Measurements from ENCODE around the gene ACOX3. TPM values are rescaled to one million over a fixed set of nuclear protein-coding genes. Genes with fewer than 3 reads are reported as not detected.

ACOX3 gene
- polyA plus RNA-seq, 2 of the 4 experiments (the other 2 are of a cell fraction) = 4.9 to 8.2 TPM

DNA sequence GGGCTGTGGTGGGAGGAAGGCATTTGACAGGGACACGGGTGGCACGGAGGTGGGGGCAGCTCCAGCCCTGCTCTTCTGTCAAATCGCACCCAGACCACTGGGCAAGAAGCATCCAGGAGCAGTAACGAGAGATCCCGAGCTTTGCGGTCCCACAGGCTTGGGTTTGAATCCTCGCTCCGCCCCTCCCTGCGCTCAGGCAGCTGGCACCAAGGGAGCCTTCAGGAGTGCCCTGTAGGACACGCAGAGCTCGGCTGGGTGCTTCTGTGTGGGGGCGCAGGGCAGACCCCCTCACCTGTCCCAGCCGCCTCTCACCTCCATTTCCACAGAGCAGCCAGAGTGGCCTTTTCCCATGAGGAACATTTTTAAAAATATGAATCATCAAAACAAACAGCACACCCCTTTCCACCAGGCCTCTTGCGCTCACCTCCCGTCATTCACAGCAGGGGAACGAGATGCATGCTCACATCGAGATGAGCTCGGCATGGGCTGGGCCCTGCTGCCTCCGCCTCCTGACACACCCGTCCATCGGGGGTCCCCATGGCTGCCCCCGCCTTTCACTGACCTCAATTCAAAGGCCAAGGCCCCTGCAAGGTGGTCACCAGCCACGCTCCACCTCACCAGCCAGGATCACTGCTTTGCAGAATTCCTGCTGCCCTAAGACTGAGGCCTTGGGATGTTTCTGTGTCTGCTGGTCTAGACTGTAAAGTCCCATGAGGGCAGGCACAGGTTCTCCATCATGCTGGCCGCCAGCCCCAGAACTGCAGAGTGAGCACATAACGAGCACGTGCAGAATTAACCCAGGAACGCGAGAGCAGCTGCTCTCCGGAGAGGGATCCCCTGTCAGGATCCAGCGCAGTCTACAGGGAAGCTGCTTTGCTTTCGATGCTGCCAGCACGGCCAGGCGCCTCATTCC lies 52.7 kb downstream of the ACOX3 start:
- ChIA-PET CTCF (interaction anchor here (1.2 to 7.2 kb wide), 3 partner anchors 14 to 174 kb away, joined by 3 to 30 read pairs (median 28); no protein-coding TSS in a partner anchor), POLR2A (no interaction called here)
- FAIRE-seq (no peak), DNase-seq (ENCODE audit: low read depth in 1 of 2, low spot score in 1 of 2) (peak; percentile 18 to 67), ATAC-seq (peak; percentile 77 to 89)
- TF ChIP-seq JUN (IDR thresholded peaks at IDR 0.05) = no peak
- no peak for TF ChIP-seq CHD2 (IDR thresholded peaks at IDR 0.05; ENCODE audit: low read length, partially characterized antibody)
- no peak for TF ChIP-seq HDAC2 (IDR thresholded peaks at IDR 0.05)
- TF ChIP-seq HOXA7 (CRISPR knock-in tag; IDR thresholded peaks at IDR 0.05) = no peak
- no peak for TF ChIP-seq RARB (CRISPR knock-in tag; IDR thresholded peaks at IDR 0.05)
- no peak for TF ChIP-seq CBX2 (IDR thresholded peaks at IDR 0.05; ENCODE audit: borderline replicate concordance, low read depth)
- TF ChIP-seq, protein P1, sequence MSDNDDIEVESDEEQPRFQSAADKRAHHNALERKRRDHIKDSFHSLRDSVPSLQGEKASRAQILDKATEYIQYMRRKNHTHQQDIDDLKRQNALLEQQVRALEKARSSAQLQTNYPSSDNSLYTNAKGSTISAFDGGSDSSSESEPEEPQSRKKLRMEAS (IDR thresholded peaks at IDR 0.05) = peak; percentile 54
- TF ChIP-seq KDM1A (IDR thresholded peaks at IDR 0.05; ENCODE audit: low read depth) = no peak
- TF ChIP-seq FOSL2 (IDR thresholded peaks at IDR 0.05) = no peak
- peak; percentile 53 for TF ChIP-seq FOSL2 (CRISPR knock-in tag; IDR thresholded peaks at IDR 0.05)
- TF ChIP-seq, protein P2, sequence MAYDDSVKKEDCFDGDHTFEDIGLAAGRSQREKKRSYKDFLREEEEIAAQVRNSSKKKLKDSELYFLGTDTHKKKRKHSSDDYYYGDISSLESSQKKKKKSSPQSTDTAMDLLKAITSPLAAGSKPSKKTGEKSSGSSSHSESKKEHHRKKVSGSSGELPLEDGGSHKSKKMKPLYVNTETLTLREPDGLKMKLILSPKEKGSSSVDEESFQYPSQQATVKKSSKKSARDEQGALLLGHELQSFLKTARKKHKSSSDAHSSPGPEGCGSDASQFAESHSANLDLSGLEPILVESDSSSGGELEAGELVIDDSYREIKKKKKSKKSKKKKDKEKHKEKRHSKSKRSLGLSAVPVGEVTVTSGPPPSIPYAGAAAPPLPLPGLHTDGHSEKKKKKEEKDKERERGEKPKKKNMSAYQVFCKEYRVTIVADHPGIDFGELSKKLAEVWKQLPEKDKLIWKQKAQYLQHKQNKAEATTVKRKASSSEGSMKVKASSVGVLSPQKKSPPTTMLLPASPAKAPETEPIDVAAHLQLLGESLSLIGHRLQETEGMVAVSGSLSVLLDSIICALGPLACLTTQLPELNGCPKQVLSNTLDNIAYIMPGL (CRISPR knock-in tag; IDR thresholded peaks at IDR 0.05; ENCODE audit: borderline replicate concordance) = no peak
- TF ChIP-seq HEYL (CRISPR knock-in tag; IDR thresholded peaks at IDR 0.05) = no peak
- no peak for TF ChIP-seq SREBF2 (IDR thresholded peaks at IDR 0.05)
- TF ChIP-seq EHMT2 (IDR thresholded peaks at IDR 0.05; ENCODE audit: low read depth) = no peak
- TF ChIP-seq, protein P3, sequence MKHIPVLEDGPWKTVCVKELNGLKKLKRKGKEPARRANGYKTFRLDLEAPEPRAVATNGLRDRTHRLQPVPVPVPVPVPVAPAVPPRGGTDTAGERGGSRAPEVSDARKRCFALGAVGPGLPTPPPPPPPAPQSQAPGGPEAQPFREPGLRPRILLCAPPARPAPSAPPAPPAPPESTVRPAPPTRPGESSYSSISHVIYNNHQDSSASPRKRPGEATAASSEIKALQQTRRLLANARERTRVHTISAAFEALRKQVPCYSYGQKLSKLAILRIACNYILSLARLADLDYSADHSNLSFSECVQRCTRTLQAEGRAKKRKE (CRISPR knock-in tag; IDR thresholded peaks at IDR 0.05; ENCODE audit: low read depth) = no peak
- TF ChIP-seq RCOR1 (IDR thresholded peaks at IDR 0.05; ENCODE audit: low read depth, low read length) = no peak
- 57% methylated on average over 24 of the region's 33 CpGs for WGBS (ENCODE audit: missing lambda C conversion rate)
- peak overlapping the region; percentile 69 to 86 for H3K27ac ChIP-seq
- H3K9me3 ChIP-seq = no peaks in the 10 kb centered on the region
- H3K4me2 ChIP-seq = peak overlapping the region; percentile 58
- peaks cover 16% of the 10 kb centered on the region for H3K4me1 ChIP-seq
- H3K4me3 ChIP-seq = no peak overlapping the region

DNA sequence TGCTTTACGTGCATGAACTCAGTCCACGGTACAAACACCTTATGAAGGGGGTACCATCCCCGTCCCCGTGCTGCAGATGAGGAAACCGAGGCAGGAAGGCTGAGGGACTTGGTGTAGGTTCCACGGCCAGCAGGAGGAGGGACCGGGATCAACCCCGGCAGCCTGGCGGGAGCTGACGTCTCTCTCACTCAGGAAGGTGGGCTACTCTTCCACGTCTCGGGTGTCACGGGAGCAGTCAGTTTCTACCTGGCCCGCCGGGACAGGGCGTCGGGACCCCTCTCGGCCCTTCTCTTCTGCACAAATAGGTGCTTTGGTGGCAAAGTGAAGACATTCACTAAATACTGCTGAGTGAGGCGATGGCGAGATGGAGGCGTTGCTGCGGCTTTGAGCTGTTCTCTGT lies 53.3 kb downstream of the ACOX3 start:
- no peak for TF ChIP-seq BHLHE40 (IDR thresholded peaks at IDR 0.05; ENCODE audit: low read depth, low read length)
- TF ChIP-seq EHF (CRISPR knock-in tag; IDR thresholded peaks at IDR 0.05) = no peak
- TF ChIP-seq, protein P4, sequence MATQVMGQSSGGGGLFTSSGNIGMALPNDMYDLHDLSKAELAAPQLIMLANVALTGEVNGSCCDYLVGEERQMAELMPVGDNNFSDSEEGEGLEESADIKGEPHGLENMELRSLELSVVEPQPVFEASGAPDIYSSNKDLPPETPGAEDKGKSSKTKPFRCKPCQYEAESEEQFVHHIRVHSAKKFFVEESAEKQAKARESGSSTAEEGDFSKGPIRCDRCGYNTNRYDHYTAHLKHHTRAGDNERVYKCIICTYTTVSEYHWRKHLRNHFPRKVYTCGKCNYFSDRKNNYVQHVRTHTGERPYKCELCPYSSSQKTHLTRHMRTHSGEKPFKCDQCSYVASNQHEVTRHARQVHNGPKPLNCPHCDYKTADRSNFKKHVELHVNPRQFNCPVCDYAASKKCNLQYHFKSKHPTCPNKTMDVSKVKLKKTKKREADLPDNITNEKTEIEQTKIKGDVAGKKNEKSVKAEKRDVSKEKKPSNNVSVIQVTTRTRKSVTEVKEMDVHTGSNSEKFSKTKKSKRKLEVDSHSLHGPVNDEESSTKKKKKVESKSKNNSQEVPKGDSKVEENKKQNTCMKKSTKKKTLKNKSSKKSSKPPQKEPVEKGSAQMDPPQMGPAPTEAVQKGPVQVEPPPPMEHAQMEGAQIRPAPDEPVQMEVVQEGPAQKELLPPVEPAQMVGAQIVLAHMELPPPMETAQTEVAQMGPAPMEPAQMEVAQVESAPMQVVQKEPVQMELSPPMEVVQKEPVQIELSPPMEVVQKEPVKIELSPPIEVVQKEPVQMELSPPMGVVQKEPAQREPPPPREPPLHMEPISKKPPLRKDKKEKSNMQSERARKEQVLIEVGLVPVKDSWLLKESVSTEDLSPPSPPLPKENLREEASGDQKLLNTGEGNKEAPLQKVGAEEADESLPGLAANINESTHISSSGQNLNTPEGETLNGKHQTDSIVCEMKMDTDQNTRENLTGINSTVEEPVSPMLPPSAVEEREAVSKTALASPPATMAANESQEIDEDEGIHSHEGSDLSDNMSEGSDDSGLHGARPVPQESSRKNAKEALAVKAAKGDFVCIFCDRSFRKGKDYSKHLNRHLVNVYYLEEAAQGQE (IDR thresholded peaks at IDR 0.05) = no peak
- no peak for TF ChIP-seq CEBPB (IDR thresholded peaks at IDR 0.05)
- TF ChIP-seq RARB (CRISPR knock-in tag; IDR thresholded peaks at IDR 0.05) = no peak
- no peak for TF ChIP-seq MAZ (IDR thresholded peaks at IDR 0.05; ENCODE audit: borderline replicate concordance, low read depth, low read length)
- Histone ChIP-seq H3K9me3 (no peaks in the 10 kb centered on the region), H3K4me1 (peaks cover 16% of the 10 kb centered on the region), H3K4me2 (peak overlapping the region; percentile 58; the same call in 2 of the 3 replicates), H3K27ac (peak overlapping the region; percentile 58 to 86), H3K4me3 (no peak overlapping the region)
- POLR2A ChIA-PET = no interaction called here
- CTCF ChIA-PET = interaction anchor here (1.2 to 7.2 kb wide), 3 partner anchors 15 to 173 kb away, joined by 3 to 30 read pairs (median 28); no protein-coding TSS in a partner anchor
- FAIRE-seq (no peak), ATAC-seq (no peak), DNase-seq (ENCODE audit: low read depth in 1 of 2, low spot score in 1 of 2) (no peak)
- WGBS (ENCODE audit: missing lambda C conversion rate) = 95% methylated on average over 18 of the region's 22 CpGs
